ENCODE measurements around the gene SPACA6. TPM values are rescaled to one million over a fixed set of nuclear protein-coding genes. Genes with fewer than 3 reads are reported as not detected.

The SPACA6 gene
- total RNA-seq, 1 donor from 2014 or later: 4.9 TPM

GRCh38 chr19:51693819-51694218, 689 bp downstream of the SPACA6 start:
- no peak for TF ChIP-seq CTCF (conservative IDR thresholded peaks at IDR 0.05; ENCODE audit: low read depth, low read length)
- DNase-seq (ENCODE audit: low read depth): no peak
- H3K4me3 ChIP-seq (ENCODE audit: low read depth, low read length): no peak overlapping the region

- H3K4me3 ChIP-seq (ENCODE audit: low read depth, low read length): no peak overlapping the region
- no peak for DNase-seq (ENCODE audit: low read depth)
- TF ChIP-seq CTCF (conservative IDR thresholded peaks at IDR 0.05; ENCODE audit: low read depth, low read length): no peak
Observed at GRCh38 chr19:51694318-51695085, 1.4 kb downstream of the SPACA6 start.

GRCh38 chr19:51695088-51695487, 2.0 kb downstream of the SPACA6 start:
- no peak for DNase-seq (ENCODE audit: low read depth)
- TF ChIP-seq CTCF (conservative IDR thresholded peaks at IDR 0.05; ENCODE audit: low read depth, low read length): no peak
- no peak overlapping the region for H3K4me3 ChIP-seq (ENCODE audit: low read depth, low read length)

GRCh38 chr19:51695702-51696315, 2.7 kb downstream of the SPACA6 start:
- no peak overlapping the region for H3K4me3 ChIP-seq (ENCODE audit: low read depth, low read length)
- no peak for TF ChIP-seq CTCF (conservative IDR thresholded peaks at IDR 0.05; ENCODE audit: low read depth, low read length)
- no peak for DNase-seq (ENCODE audit: low read depth)

- TF ChIP-seq CTCF (conservative IDR thresholded peaks at IDR 0.05; ENCODE audit: low read depth, low read length): no peak
- no peak overlapping the region for H3K4me3 ChIP-seq (ENCODE audit: low read depth, low read length)
- DNase-seq (ENCODE audit: low read depth): no peak
Observed at GRCh38 chr19:51696606-51697005, 3.5 kb downstream of the SPACA6 start.

GRCh38 chr19:51697169-51697776, 4.1 kb downstream of the SPACA6 start:
- H3K4me3 ChIP-seq (ENCODE audit: low read depth, low read length): no peak overlapping the region
- no peak for DNase-seq (ENCODE audit: low read depth)
- TF ChIP-seq CTCF (conservative IDR thresholded peaks at IDR 0.05; ENCODE audit: low read depth, low read length): no peak

All from epithelial cell of proximal tubule (primary cell).